Measurements from ENCODE around the gene ANK2.
A peak's percentile ranks its signal among the peaks of the same experiment; 100 is the strongest.

Gene ANK2

GRCh38 chr4:113355550-113356371, 306.3 kb downstream of the ANK2 start:
- DNase-seq: peak; percentile 58

- no peak for DNase-seq
These were observed 307.0 kb downstream of the ANK2 start for GRCh38 chr4:113356453-113356852.

- DNase-seq: no peak
These were observed 309.3 kb downstream of the ANK2 start for GRCh38 chr4:113358784-113359183.

- DNase-seq: no peak
These were observed 315.9 kb downstream of the ANK2 start for GRCh38 chr4:113365377-113365776.

GRCh38 chr4:113368056-113368455, 318.6 kb downstream of the ANK2 start:
- no peak for DNase-seq

- no peak for DNase-seq
These were observed 321.7 kb downstream of the ANK2 start for GRCh38 chr4:113371111-113371510.

- no peak for DNase-seq
These were observed 326.7 kb downstream of the ANK2 start for GRCh38 chr4:113375964-113376666.

- no peak for DNase-seq
These were observed 329.4 kb downstream of the ANK2 start for GRCh38 chr4:113378836-113379235.

GRCh38 chr4:113382704-113383103, 333.3 kb downstream of the ANK2 start:
- no peak for DNase-seq

GRCh38 chr4:113383111-113383785, 333.8 kb downstream of the ANK2 start:
- no peak for DNase-seq

GRCh38 chr4:113384600-113384999, 335.1 kb downstream of the ANK2 start:
- no peak for DNase-seq

- no peak for DNase-seq
These were observed 335.9 kb downstream of the ANK2 start for GRCh38 chr4:113385281-113385899.

GRCh38 chr4:113389160-113389559, 339.7 kb downstream of the ANK2 start:
- DNase-seq: no peak

- no peak for DNase-seq
These were observed 341.4 kb downstream of the ANK2 start for GRCh38 chr4:113390850-113391249.

GRCh38 chr4:113394108-113394729, 344.8 kb downstream of the ANK2 start:
- DNase-seq: no peak

- peak; percentile 79 for DNase-seq
These were observed 345.5 kb downstream of the ANK2 start for GRCh38 chr4:113394730-113395530.

- DNase-seq: no peak
These were observed 347.8 kb downstream of the ANK2 start for GRCh38 chr4:113397114-113397701.

- no peak for DNase-seq
These were observed 349.1 kb downstream of the ANK2 start for GRCh38 chr4:113398441-113399143.

GRCh38 chr4:113404167-113404571, 354.7 kb downstream of the ANK2 start:
- DNase-seq: no peak

GRCh38 chr4:113404841-113405240, 355.4 kb downstream of the ANK2 start:
- DNase-seq: no peak
